H1 (cell line): ENCODE results near the gene CDH8. TPM values are rescaled to one million over a fixed set of nuclear protein-coding genes. Genes with fewer than 3 reads are reported as not detected.

Experiments
- CTCF ChIA-PET: fragments of 300-600 bp; sonication (Branson Sonifier 250); formaldehyde crosslinking; loops from one replicate; lab custom pipeline; 2021; ENCODE audit not compliant: partially characterized antibody; lab: Charles Lee
- POLR2A ChIA-PET: fragments of 300-600 bp; sonication (Branson Sonifier 250); formaldehyde crosslinking; loops from one replicate; lab custom pipeline; 2021; ENCODE audit warnings: inconsistent platforms; ENCODE audit not compliant: partially characterized antibody; lab: Charles Lee
- DNase-seq, 2 experiments: peaks; one replicate each; pipeline versions ENCODE4 v3.0.0 to v3.0.0-alpha.2; 2010 to 2022; ENCODE audit warnings: low spot score in 2 of 2, low read depth in 1 of 2, mixed read lengths in 1 of 2
- FAIRE-seq: peaks from 2 replicates; lab custom pipeline; 2011; peaks lifted over from hg19 to GRCh38; lab: Jason Lieb, UNC
- H2AFZ ChIP-seq: 2 replicates; pipeline ENCODE4 v1.8.1; 2012; ENCODE audit warnings: low read length, inconsistent platforms
- H2AK5ac ChIP-seq: 2 replicates; pipeline ENCODE4 v1.6.1; 2013; ENCODE audit warnings: low read depth, low read length
- H2BK120ac ChIP-seq: replicated peaks from 2 replicates; pipeline ENCODE3; 2013; ENCODE audit warnings: low read depth, low read length, inconsistent platforms
- H2BK12ac ChIP-seq: 2 replicates; pipeline ENCODE4 v1.6.1; 2013; ENCODE audit warnings: low read depth, low read length
- H2BK15ac ChIP-seq: 2 replicates; pipeline ENCODE4 v1.6.1; 2013; ENCODE audit warnings: low read length
- H2BK20ac ChIP-seq: 2 replicates; pipeline ENCODE4 v1.6.1; 2013; ENCODE audit warnings: low read length
- H2BK5ac ChIP-seq: 2 replicates; pipeline ENCODE4 v1.6.1; 2013; ENCODE audit warnings: low read depth, low read length
- H3K14ac ChIP-seq: 2 replicates; pipeline ENCODE4 v1.6.1; 2013; ENCODE audit warnings: inconsistent platforms; ENCODE audit not compliant: insufficient read length
- H3K18ac ChIP-seq: 2 replicates; pipeline ENCODE4 v1.6.1; 2013; ENCODE audit warnings: low read length; ENCODE audit errors: extremely low read depth
- H3K23ac ChIP-seq: 2 replicates; pipeline ENCODE4 v1.6.1; 2013; ENCODE audit warnings: inconsistent platforms; ENCODE audit not compliant: insufficient read length
- H3K23me2 ChIP-seq: 2 replicates; pipeline ENCODE4 v1.6.1; 2013; ENCODE audit warnings: low read depth, low read length
- H3K27ac ChIP-seq: 2 replicates; pipeline ENCODE4 v1.6.1; 2011; ENCODE audit warnings: low read depth, low read length, inconsistent platforms
- H3K27me3 ChIP-seq, 4 experiments: replicated peaks in 1 of 4; 1 replicate in 1 of 4; 2 replicates in 3 of 4; pipeline versions ENCODE4 v1.6.1 to v1.8.1; 2011 to 2013; ENCODE audit warnings: low read length in 3 of 4, mild to moderate bottlenecking in 3 of 4, inconsistent platforms in 2 of 4, mixed read lengths in 2 of 4, moderate library complexity in 1 of 4; ENCODE audit not compliant: control insufficient read depth in 3 of 4, insufficient read depth in 3 of 4; ENCODE audit errors: extremely low read depth in 1 of 4
- H3K36me3 ChIP-seq, 4 experiments: 2 replicates each; pipeline versions ENCODE4 v1.6.1 to v1.8.1; 2011 to 2013; ENCODE audit warnings: mild to moderate bottlenecking in 4 of 4, low read length in 3 of 4, moderate library complexity in 2 of 4, control low read depth in 1 of 4, inconsistent platforms in 1 of 4; ENCODE audit not compliant: insufficient read depth in 4 of 4, control insufficient read depth in 2 of 4
- H3K4ac ChIP-seq: replicated peaks from 2 replicates; pipeline ENCODE3; 2013; ENCODE audit warnings: low read length, low read depth, mixed read lengths, inconsistent platforms; ENCODE audit not compliant: insufficient read length
- H3K4me1 ChIP-seq, 4 experiments: replicated peaks in 1 of 4; 1 replicate in 1 of 4; 2 replicates in 3 of 4; pipeline versions ENCODE4 v1.6.1 to v1.8.1; 2011 to 2013; ENCODE audit warnings: low read length in 3 of 4, inconsistent platforms in 2 of 4, mixed read lengths in 1 of 4; ENCODE audit not compliant: insufficient read depth in 4 of 4, control insufficient read depth in 3 of 4
- H3K4me2 ChIP-seq, 2 experiments: 2 replicates each; pipeline versions ENCODE4 v1.6.1 to v1.8.1; 2011 to 2013; ENCODE audit warnings: low read depth in 2 of 2, low read length in 2 of 2, control low read depth in 1 of 2, inconsistent platforms in 1 of 2, mild to moderate bottlenecking in 1 of 2; ENCODE audit not compliant: insufficient read depth in 1 of 2
- H3K4me3 ChIP-seq, 4 experiments: fragments of 200-600, 300-600 bp in 1 of 4; sonication (generic), shearing (Covaris generic), sonication (Bioruptor Twin) in 1 of 4; 2 replicates each; pipeline versions ENCODE4 v1.5.1 to v1.8.1; 2011 to 2016; ENCODE audit warnings: low read length in 4 of 4, low read depth in 3 of 4, control low read depth in 2 of 4, inconsistent platforms in 2 of 4, mild to moderate bottlenecking in 2 of 4, mixed read lengths in 1 of 4, moderate library complexity in 1 of 4; ENCODE audit not compliant: insufficient read depth in 2 of 4; ENCODE audit errors: extremely low read depth in 1 of 4
- H3K56ac ChIP-seq: replicated peaks from 2 replicates; pipeline ENCODE3; 2013; ENCODE audit warnings: low read depth, mild to moderate bottlenecking, mixed read lengths, low read length, inconsistent platforms; ENCODE audit not compliant: insufficient read length
- H3K79me1 ChIP-seq: 2 replicates; pipeline ENCODE4 v1.6.1; 2013; ENCODE audit warnings: low read depth, low read length, control low read depth
- H3K79me2 ChIP-seq, 2 experiments: 2 replicates each; pipeline versions ENCODE4 v1.6.1 to v1.8.1; 2012 to 2013; ENCODE audit warnings: low read length in 2 of 2, mild to moderate bottlenecking in 2 of 2, inconsistent platforms in 1 of 2; ENCODE audit not compliant: insufficient read depth in 2 of 2, control insufficient read depth in 1 of 2
- H3K9ac ChIP-seq, 4 experiments: replicated peaks in 1 of 4; 1 replicate in 1 of 4; 2 replicates in 3 of 4; pipeline versions ENCODE4 v1.6.1 to v1.8.1; 2011 to 2013; ENCODE audit warnings: low read depth in 3 of 4, low read length in 3 of 4, control low read depth in 2 of 4, mild to moderate bottlenecking in 2 of 4, moderate library complexity in 2 of 4, inconsistent platforms in 1 of 4; ENCODE audit errors: extremely low read depth in 1 of 4
- H3K9me3 ChIP-seq, 2 experiments: 2 replicates each; pipeline versions ENCODE4 v1.6.1 to v1.8.1; 2012 to 2013; ENCODE audit warnings: mild to moderate bottlenecking in 2 of 2, moderate library complexity in 2 of 2, control low read depth in 1 of 2, inconsistent platforms in 1 of 2, low read depth in 1 of 2, low read length in 1 of 2, mixed read lengths in 1 of 2; ENCODE audit not compliant: insufficient read depth in 2 of 2
- H4K20me1 ChIP-seq, 2 experiments: replicated peaks in 1 of 2; 2 replicates each; pipeline versions ENCODE3 to v1.8.1; 2011 to 2013; ENCODE audit warnings: inconsistent platforms in 2 of 2, low read length in 2 of 2, mild to moderate bottlenecking in 1 of 2; ENCODE audit not compliant: insufficient read depth in 2 of 2, control insufficient read depth in 1 of 2
- H4K5ac ChIP-seq: 2 replicates; pipeline ENCODE4 v1.6.1; 2013; ENCODE audit warnings: low read length, low read depth, mixed read lengths, inconsistent platforms; ENCODE audit not compliant: insufficient read length
- H4K8ac ChIP-seq: 2 replicates; pipeline ENCODE4 v1.8.0; 2013; ENCODE audit warnings: mild to moderate bottlenecking, moderate library complexity, low read length, inconsistent platforms; ENCODE audit not compliant: insufficient read depth; ENCODE audit errors: extremely low read depth
- H4K91ac ChIP-seq: replicated peaks from 2 replicates; pipeline ENCODE3; 2013; ENCODE audit warnings: low read length, mixed read lengths, inconsistent platforms; ENCODE audit not compliant: insufficient read length
- BCL11A ChIP-seq, 2 experiments: IDR thresholded peaks; one replicate each; pipeline ENCODE4 v1.6.1; 2011; ENCODE audit warnings: low read depth in 2 of 2, low read length in 2 of 2, mild to moderate bottlenecking in 2 of 2
- BRCA1 ChIP-seq: IDR thresholded peaks from 2 replicates; pipeline ENCODE4 v1.6.1; 2012; ENCODE audit warnings: low read depth, low read length, improper control_type of control experiment
- CBX5 ChIP-seq: fragments of 300-800, 300-1000 bp; sonication (generic); IDR thresholded peaks from 2 replicates; pipeline ENCODE4 v1.7.1; 2016; ENCODE audit warnings: antibody characterized with exemption, low read length, low read depth
- CBX8 ChIP-seq: fragments of 300-800, 300-1000 bp; sonication (generic); IDR thresholded peaks from 2 replicates; pipeline ENCODE4 v1.7.1; 2016; ENCODE audit warnings: low read depth, low read length, borderline replicate concordance
- CEBPB ChIP-seq: IDR thresholded peaks from 2 replicates; pipeline ENCODE4 v1.6.1; 2012; ENCODE audit warnings: low read depth, low read length
- RFX5 ChIP-seq: IDR thresholded peaks from 2 replicates; pipeline ENCODE4 v1.6.1; 2011; ENCODE audit warnings: low read depth, low read length, improper control_type of control experiment, borderline replicate concordance
- SRF ChIP-seq: IDR thresholded peaks from 2 replicates; pipeline ENCODE4 v1.6.1; 2011; ENCODE audit warnings: mild to moderate bottlenecking, low read depth, low read length, moderate library complexity
- SUZ12 ChIP-seq: fragments of 200-600 bp; sonication (generic); IDR thresholded peaks from 2 replicates; pipeline ENCODE4 v1.6.1; 2012; ENCODE audit warnings: mild to moderate bottlenecking, inconsistent platforms, low read length, moderate library complexity, mixed read lengths
- TAF1 ChIP-seq: IDR thresholded peaks from 2 replicates; pipeline ENCODE4 v1.6.1; 2011; ENCODE audit warnings: mild to moderate bottlenecking, low read depth, low read length
- TCF12 ChIP-seq: IDR thresholded peaks from 2 replicates; pipeline ENCODE4 v1.6.1; 2011; ENCODE audit warnings: low read depth, mild to moderate bottlenecking, low read length
- WGBS, 2 experiments: shearing (Covaris generic) in 1 of 2; methylation state at CpG; one replicate each; pipeline versions ENCODE4 v1.1.6 to v1.1.7; 2013 to 2015; ENCODE audit warnings: low lambda C conversion rate in 2 of 2, mixed read lengths in 2 of 2, inconsistent platforms in 1 of 2, low coverage in 1 of 2, missing lambda C conversion rate in 1 of 2; ENCODE audit not compliant: insufficient replicate concordance in 2 of 2, insufficient coverage in 1 of 2, insufficient read length in 1 of 2; ENCODE audit errors: extremely low coverage in 1 of 2, missing lambda C conversion rate in 1 of 2; 5-methylcytosine and 5-hydroxymethylcytosine counted together
- polyA plus RNA-seq, 7 experiments: library from polyadenylated mRNA; depleted of rRNA in 3 of 7; stranded (reverse) in 5 of 7; unstranded in 2 of 7; fragments of >200 nt in 5 of 7; fragments of 200-250 nt in 2 of 7; gene quantifications; 1 replicate in 5 of 7; 2 replicates in 1 of 7; 4 replicates in 1 of 7; pipeline versions ENCODE4 v1.2.1 to v1.2.3, GENCODE V29; 2011 to 2013; ENCODE audit warnings: missing spikeins in 2 of 7, mixed read lengths in 2 of 7
- total RNA-seq: library from RNA; stranded (reverse); fragmentation: NEBNext Ultra II Directional; extraction: Animal tissue kit (Norgen Biotek cat#: 25700); gene quantifications from 2 replicates; pipeline ENCODE4 v1.2.1, GENCODE V29; 2021
- TF ChIP-seq, protein P1 (sequence below): IDR thresholded peaks from 2 replicates; pipeline ENCODE4 v1.6.1; 2011; ENCODE audit warnings: low read length, improper control_type of control experiment

Gene CDH8
- total and polyA plus RNA-seq, 2 of the 8 experiments (the other 6 are each of a cell fraction or from before 2014, with no cell fraction given) = 7.7 to 8.4 TPM

DNA sequence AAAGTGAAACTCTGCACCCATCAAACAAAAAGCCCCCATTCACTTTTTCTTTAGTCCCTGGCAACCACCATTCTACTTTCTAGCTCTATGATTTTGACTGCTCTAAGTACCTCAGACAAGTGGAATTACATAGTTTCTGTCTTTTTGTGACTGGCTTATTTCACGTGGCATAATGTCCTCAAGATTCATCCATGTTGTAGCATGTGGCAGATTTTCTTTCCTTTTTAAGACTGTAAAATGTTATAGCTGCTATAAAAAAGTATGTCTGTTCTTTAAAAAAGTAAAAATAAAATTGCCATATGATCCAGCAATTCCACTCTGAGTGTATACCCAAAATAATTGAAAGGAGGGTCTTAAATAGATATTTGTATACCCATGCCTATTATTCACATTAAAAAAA lies 429.7 kb downstream of the CDH8 start:
- Histone ChIP-seq H3K36me3 (no peaks in the 10 kb centered on the region), H3K79me1 (no peaks in the 10 kb centered on the region), H4K91ac (no peak overlapping the region), H3K27me3 (no peaks in the 10 kb centered on the region), H3K4me2 (no peak overlapping the region), H4K8ac (no peak overlapping the region), H3K23me2 (peaks cover 2% of the 10 kb centered on the region; the same call in 1 of the 2 replicates), H4K5ac (no peak overlapping the region), H2BK120ac (no peak overlapping the region), H3K18ac (no peak overlapping the region), H2BK15ac (no peak overlapping the region), H3K9me3 (no peaks in the 10 kb centered on the region), H3K14ac (no peak overlapping the region), H3K23ac (no peak overlapping the region), H3K79me2 (no peaks in the 10 kb centered on the region), H3K4ac (no peak overlapping the region), H3K27ac (no peak overlapping the region), H3K4me1 (no peaks in the 10 kb centered on the region), H3K4me3 (no peak overlapping the region), H3K56ac (no peak overlapping the region), H2AFZ (no peak overlapping the region), H2AK5ac (no peak overlapping the region), H4K20me1 (no peaks in the 10 kb centered on the region), H2BK20ac (no peak overlapping the region), H3K9ac (no peak overlapping the region), H2BK12ac (no peak overlapping the region), H2BK5ac (no peak overlapping the region)
- ChIA-PET CTCF (no interaction called here), POLR2A (no interaction called here)
- FAIRE-seq (no peak), DNase-seq (no peak)
- TF ChIP-seq, protein P1, sequence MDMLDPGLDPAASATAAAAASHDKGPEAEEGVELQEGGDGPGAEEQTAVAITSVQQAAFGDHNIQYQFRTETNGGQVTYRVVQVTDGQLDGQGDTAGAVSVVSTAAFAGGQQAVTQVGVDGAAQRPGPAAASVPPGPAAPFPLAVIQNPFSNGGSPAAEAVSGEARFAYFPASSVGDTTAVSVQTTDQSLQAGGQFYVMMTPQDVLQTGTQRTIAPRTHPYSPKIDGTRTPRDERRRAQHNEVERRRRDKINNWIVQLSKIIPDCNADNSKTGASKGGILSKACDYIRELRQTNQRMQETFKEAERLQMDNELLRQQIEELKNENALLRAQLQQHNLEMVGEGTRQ = no peak
- no peak for TF ChIP-seq BRCA1
- no peak for TF ChIP-seq SRF
- no peak for TF ChIP-seq CBX5
- TF ChIP-seq RFX5 = no peak
- no peak for TF ChIP-seq CEBPB
- no peak for TF ChIP-seq BCL11A (IDR thresholded peaks at IDR 0.05; ENCODE audit: low read depth in 2 of 2, low read length in 2 of 2)
- TF ChIP-seq TCF12 = no peak
- no peak for TF ChIP-seq CBX8
- no peak for TF ChIP-seq SUZ12
- no peak for TF ChIP-seq TAF1
- WGBS, 2 experiments = 100% methylated on average over 1 of the region's 1 CpG; no CpG with 5 or more reads in 1 of the 2 experiments
